D341Med (cell line): Measurements from ENCODE around the gene CBX7.

Experiments
- DNase-seq: peaks from one replicate; pipeline ENCODE4 v3.0.0; 2012; ENCODE audit warnings: low spot score

The CBX7 gene

DNA sequence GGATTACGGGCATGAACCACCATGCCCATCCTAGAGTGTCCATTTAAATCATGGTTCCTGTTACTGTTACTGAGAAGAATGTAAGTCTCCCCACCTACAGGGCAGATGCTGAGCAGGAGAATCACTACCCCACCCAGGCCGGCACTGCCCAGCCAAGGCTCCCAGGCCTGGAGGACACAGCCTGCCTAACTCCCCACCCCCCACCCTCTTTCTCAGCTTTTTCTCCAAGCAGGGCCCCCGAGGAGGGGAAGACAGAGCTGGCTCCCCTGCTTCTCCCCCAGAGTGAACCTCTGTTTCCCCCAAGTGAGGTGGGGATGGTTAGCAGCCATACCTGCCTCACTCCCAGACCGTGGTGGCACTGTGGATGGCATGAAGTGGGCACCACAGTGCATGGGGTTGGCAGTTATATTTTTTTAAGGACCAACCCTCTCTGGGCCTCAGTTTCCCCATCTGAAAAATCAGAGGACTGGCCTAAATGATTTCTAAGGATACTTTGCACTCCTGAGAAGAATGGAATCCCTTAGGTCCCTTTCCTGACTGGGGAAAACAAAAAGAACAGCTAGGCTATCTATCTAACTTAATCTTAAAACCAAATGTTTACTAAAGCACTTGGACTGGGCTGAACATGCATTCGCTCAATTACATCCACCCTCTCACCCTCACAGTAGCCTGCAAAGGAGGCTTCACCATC lies 5.0 kb downstream of the CBX7 start:
- peak; percentile 6 for DNase-seq

GRCh38 chr22:39146256-39147101 lies 6.0 kb downstream of the CBX7 start:
- DNase-seq: peak; percentile 14

DNA sequence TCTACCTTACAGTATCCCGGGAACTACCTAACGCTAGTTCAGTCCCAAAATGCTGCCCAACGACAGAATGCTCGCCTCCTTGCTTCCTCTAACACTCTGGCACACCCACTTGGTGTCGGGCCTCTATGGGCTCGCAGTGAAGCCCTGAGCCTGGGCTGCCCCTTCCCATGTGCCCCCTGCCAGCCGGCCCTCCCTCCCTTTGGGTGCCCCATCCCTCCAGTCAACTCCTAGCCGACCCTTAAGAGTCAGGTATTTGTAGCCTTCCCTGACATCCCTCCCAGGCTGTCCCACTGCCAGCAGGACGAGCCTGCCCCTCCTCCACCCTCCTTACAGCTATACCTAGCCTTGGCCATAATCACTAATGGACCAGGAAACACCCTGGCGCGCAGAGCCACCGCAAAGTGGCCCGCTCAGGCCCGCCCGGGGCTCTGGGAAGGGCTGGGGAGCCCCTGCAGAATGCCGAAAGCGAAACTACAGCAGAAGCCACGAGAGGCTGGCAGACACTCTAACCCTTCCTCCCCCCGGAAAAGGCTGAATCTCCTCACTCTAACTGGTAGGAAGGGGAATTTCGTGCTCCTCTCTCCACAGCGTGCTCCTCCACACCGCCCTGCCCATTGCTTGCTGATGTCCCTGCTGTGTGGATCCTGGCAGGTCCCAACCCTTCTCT lies 8.2 kb downstream of the CBX7 start:
- DNase-seq: peak; percentile 26

DNA sequence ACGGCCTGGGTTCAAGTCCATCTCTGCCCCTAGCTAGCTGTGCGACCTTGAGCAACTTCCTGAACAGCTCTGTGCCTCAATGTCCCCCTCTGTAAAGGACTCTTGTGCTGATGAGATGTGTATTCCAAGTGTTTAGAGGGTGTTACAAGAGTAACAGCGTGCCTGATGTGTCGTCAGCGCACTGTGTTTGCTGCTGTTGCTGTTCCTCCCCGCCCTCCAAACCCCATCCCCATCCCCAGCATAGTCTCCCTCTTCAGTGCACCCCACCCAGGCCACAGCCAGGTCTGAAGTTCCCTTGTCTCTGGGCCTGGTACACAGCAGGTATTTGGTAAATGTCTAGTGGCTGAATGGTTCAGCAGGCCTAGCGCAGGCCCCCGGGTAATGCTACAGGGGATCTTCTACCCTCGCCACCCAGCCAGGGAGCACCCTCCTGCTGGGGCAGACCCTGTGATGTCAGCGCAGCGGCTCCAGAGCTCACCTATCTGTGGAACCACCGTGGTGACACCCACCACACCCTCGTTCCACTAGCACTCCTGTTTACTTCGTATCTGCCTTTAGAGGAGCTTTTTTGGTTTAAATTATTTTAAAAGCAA lies 10.3 kb downstream of the CBX7 start:
- no peak for DNase-seq

- DNase-seq: no peak
Measured at GRCh38 chr22:39139933-39140332, 12.5 kb downstream of the CBX7 start.

DNA sequence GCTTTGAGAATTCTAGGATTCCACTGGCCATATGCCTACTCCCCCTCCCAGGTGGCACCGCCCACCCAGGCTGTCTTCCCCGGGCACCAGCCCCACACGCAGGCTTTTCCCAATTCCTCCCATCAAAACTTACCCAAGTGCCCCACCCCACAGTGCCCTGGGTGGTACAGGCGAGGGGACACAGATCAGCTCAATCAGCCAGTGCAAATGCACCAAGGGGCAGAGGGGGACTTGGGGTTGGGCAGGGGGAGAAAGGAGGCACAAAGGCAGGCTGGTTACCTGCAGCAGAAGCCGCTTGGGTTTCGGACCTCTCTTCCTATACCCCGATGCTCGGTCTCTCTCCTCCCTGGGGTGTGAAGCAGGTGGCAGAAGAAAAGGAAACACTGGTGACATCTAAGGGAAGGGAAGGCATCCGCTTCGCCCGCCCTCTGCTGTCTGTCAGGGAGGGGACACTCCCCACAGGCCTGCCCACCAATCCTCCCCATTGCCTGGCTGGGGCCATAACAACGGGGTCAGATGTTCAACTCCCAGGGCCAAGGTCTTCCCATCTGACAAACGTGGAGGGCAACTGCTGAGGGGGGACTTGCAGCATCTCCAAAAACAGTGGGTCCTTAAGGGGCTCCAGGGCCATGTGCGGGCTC lies 14.0 kb downstream of the CBX7 start:
- peak; percentile 6 for DNase-seq

DNA sequence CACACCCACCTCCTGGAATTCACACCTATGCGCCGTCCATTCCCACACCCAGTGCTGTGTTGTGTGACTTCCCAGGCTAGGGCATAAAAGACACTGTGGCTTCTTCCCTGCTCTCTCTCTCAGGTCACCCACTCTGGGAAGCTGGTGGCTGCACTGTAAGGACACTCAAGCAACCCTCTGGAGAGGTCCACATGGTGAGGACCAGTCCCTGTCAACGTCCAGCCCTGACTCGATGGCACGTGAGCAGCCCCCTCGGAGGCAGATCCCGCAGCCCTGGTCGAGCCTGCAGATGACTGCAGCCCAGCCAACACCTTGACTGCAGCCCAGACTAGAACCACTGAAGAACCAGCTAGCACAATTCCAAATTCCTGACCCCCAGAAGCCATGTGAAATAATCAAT lies 16.2 kb downstream of the CBX7 start:
- no peak for DNase-seq

GRCh38 chr22:39135092-39135896 lies 17.2 kb downstream of the CBX7 start:
- peak; percentile 78 for DNase-seq

DNA sequence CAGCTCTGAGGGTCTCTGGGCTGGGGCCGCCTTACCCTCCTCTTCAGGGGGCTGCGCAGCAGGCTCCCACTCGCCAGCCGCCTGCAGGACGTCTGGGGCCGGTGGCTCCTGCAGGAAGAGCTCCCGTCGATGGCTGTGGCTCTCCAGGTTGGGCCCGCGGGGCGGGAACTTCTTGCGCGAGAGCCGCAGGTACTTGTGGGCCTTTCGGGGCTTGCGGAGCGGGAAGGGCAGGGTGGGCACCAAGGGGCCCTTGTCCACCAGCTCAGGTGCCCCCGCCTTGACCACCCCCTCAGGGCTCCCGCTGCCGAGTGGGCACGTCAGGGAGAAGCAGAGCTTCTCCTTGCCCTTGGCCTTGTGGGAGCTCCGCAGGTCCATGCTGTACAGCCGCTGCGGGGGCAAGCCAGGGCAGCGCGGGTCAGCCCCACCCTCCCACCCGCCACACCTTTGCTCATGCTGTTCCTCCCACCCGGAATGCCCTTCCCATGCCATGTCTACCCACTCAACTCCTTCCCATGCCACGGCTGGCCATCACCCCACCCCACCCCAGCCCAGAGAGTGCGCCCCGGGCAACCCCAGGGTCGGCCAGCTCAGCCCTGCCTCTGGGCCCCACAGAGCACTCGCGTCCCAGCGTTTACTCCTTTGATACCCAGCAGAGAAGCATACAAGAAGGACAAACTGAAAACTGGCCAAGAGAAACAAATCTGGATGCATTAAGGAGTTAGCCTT lies 18.0 kb downstream of the CBX7 start:
- DNase-seq: no peak

DNA sequence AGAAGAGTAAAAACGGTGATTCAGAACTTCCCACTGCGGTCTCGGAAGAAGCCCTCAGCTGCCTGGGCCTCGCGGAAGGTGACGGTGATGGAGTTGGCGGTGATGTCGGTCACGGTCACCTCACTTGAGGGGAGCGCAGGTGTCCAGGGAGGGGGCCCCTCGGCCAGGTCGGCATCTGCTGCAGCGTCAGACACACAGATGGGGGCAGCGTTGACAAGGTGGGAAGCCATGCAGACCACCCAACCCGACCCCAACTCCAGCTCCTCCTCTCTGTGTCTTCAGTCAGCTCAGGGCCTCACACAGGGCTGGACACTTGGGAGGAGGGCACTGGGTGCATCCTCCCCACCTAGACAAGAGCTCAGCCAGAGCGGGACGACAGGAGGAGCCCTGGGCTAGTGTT lies 18.6 kb downstream of the CBX7 start:
- no peak for DNase-seq

DNA sequence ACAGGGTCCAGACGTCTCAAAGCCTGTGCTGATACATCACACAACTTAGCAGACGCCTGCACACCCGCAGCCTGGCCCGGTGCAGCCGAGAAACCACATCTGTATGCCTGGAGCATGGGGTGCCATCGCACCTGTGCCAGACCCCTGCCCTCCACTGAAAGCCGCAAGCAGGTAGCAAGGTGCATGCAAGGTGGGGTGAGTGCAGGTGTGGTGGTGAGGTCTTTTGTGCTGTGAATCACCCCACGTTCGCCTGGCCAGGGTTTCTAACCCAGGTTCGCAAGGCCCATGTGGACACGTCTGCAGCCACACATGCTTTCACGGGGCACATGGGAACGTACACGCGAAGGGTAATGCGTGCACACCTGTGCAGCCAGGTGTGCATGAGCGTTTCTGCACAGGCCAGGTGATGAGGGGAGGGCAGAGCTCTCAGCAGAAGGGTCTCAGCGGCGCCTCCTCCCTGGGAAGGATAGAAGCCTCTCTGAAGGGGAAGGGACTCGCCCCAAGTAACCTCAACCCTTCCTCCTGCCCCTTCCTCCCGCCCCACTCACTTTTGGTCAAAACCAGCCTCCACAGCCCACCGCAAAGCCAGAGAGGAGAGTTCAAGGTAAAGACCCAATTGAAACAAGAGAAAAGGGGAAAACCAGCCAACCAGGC lies 19.5 kb downstream of the CBX7 start:
- peak; percentile 12 for DNase-seq

DNA sequence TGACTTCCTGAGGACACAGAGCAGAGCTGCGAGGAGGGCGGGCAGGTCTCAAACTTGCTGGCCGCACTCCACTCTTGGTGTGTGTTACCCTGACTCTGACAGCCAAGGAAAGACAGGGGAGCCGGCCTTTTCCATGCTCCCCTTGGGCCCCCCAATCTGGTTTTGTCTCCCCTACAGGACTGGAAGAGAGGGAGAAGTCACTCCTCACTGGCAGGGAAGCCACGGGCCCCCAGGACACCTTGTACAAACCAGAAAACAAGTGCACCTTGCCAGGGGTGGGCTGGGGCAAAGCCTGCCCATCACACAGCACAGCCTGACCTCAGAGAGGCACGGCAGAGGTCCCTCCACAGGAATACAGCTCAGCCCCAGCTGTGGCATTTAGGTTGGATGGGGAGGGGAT lies 20.2 kb downstream of the CBX7 start:
- DNase-seq: no peak

DNA sequence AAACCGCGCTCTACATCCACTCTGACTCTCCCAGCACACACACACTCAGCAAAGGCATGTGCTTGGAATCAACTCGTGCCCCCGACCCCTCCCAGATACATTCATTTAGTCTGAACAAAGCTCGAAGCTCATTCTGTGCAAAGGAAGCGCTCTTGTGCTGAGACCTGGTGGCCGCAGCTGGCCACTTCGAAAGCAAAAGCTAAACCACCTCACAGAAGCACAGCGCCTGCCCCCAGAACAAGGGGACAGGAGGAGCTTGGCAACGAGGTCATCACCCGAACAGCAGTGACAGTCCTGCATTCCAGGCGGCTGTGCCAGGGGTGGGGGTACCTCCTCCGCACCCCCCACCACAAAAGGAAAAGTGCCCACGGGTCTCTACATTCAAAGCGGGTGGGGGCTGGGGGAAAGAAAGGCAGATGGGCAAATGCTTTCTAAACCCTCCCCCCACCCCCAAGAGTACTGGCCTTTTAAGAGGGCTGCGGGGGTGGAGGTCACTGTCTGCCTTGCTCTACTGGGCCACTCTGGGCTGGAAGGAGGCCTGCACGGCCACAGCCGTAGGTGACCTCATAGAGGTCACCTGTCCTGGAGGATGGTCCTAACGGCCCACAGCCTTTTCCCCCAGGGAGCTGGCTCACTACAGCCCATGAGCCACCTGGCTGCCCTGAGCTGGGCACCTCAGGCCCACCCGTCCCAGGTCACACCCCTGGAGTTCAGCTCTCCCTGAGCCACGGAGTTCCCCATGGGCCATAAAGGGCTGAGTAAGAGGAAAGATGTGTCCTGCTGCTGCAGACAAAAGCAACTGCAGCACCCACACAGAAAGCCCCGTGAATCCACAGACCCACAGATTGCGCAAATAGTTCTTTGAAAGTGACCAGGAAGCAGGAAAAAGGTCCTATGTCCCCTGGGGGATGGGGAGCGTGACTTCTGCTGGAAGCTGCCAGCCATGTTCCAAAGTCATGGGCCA lies 21.3 kb downstream of the CBX7 start:
- peak; percentile 18 for DNase-seq

GRCh38 chr22:39130152-39130704 lies 22.3 kb downstream of the CBX7 start:
- DNase-seq: peak; percentile 8

GRCh38 chr22:39129746-39130145 lies 22.7 kb downstream of the CBX7 start:
- peak; percentile 11 for DNase-seq

DNA sequence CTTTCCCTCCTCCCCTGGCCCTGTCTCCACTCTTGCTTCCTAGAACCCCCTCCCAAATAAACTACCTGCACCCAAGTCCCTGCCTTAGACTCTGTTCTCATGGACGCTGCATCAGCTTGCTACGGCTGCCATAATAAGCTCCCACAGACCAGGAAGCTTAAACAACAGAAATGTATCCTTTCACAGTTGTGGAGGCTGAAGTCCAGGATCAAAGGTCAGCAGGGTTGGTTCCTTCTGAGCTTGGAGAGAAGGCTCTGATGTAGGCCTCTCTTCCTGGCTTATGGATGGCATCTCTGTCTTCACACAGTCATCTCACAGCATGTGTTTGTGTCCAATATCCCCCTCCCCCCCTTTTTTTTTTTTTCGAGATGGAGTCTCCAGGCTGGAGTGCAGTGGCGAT lies 23.4 kb downstream of the CBX7 start:
- no peak for DNase-seq

DNA sequence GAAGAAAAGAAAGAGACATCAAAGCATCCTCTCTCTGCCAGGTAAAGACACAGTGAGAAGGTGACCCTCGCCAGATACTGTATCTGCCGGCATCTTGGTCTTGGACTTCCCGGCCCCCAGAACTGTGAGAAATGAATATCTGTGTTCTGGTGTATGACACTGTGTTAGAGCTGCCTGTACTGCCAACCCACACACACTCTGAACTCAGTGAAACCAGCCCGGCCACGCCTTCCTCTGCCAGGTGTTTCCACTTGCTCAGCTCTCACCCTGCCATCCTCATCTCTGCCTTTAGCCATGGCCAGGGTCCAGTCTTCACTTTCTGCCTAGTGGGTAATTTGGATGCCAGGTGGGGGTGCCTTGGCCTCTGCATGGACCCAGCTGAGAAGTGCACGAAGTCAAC lies 24.0 kb downstream of the CBX7 start:
- peak; percentile 7 for DNase-seq

- DNase-seq: no peak
Measured at GRCh38 chr22:39125622-39126021, 26.9 kb downstream of the CBX7 start.
